ENCODE data around the gene TP53BP2.

- TF ChIP-seq CTCF (IDR thresholded peaks at IDR 0.05; ENCODE audit: low read depth, low read length) (no peak), EZH2phosphoT487 (IDR thresholded peaks at IDR 0.05; ENCODE audit: low read depth) (no peak)
These were observed 1.0 kb downstream of the TP53BP2 start for GRCh38 chr1:223844787-223845036.

All from OCI-LY3 (cell line).